ENCODE measurements around the gene SLC27A5. TPM values are rescaled to one million over a fixed set of nuclear protein-coding genes. Genes with fewer than 3 reads are reported as not detected.
A peak's percentile ranks its signal among the peaks of the same experiment; 100 is the strongest.

Gene SLC27A5
- total and polyA plus RNA-seq, 9 of the 15 experiments (the other 6 are each of a cell fraction or from before 2014, with no cell fraction given): 42.2 to 318 (median 64.7) TPM

- no peak for TF ChIP-seq E4F1 (CRISPR knock-in tag; IDR thresholded peaks at IDR 0.05; ENCODE audit: borderline replicate concordance)
- peak; percentile 91 for TF ChIP-seq HMGN3 (IDR thresholded peaks at IDR 0.05; ENCODE audit: borderline replicate concordance, extremely low read depth, insufficient read length, low read depth, low read length)
- TF ChIP-seq RB1 (IDR thresholded peaks at IDR 0.05; ENCODE audit: low read depth): peak; percentile 90
- no peak for TF ChIP-seq PCBP2 (IDR thresholded peaks at IDR 0.05; ENCODE audit: low read depth, low read length, poor library complexity, severe bottlenecking)
- peak; percentile 100 for TF ChIP-seq ZFX (CRISPR knock-in tag; IDR thresholded peaks at IDR 0.05)
- peak; percentile 86 to 94 for TF ChIP-seq MAZ (CRISPR knock-in tag; conservative IDR thresholded peaks at IDR 0.05 in 1 of 2, IDR thresholded peaks at IDR 0.05 in 1 of 2)
- peak; percentile 77 for TF ChIP-seq ZKSCAN1 (IDR thresholded peaks at IDR 0.05; ENCODE audit: low read depth, low read length)
- no peak for TF ChIP-seq MCM3 (IDR thresholded peaks at IDR 0.05)
- peak; percentile 91 for TF ChIP-seq HCFC1 (IDR thresholded peaks at IDR 0.05; ENCODE audit: low read depth, low read length)
- peak; percentile 61 to 68; a peak in 3 of 4 replicates for TF ChIP-seq ARNT (IDR thresholded peaks at IDR 0.05)
- peak; percentile 84 for TF ChIP-seq CHD1 (IDR thresholded peaks at IDR 0.05; ENCODE audit: low read length)
- TF ChIP-seq FOXK1 (CRISPR knock-in tag; IDR thresholded peaks at IDR 0.05; ENCODE audit: borderline replicate concordance): peak; percentile 94
- TF ChIP-seq ZBTB49 (CRISPR knock-in tag; IDR thresholded peaks at IDR 0.05; ENCODE audit: borderline replicate concordance): no peak
- no peak for TF ChIP-seq ZNF277 (CRISPR knock-in tag; IDR thresholded peaks at IDR 0.05; ENCODE audit: borderline replicate concordance)
- peak; percentile 79; the same call in 1 of the 2 replicates for TF ChIP-seq ZNF263 (CRISPR knock-in tag; IDR thresholded peaks at IDR 0.05; ENCODE audit: borderline replicate concordance)
- TF ChIP-seq DLX4 (CRISPR knock-in tag; IDR thresholded peaks at IDR 0.05): no peak
- TF ChIP-seq HEY1 (CRISPR knock-in tag; IDR thresholded peaks at IDR 0.05; ENCODE audit: borderline replicate concordance): no peak
- TF ChIP-seq ZNF174 (CRISPR knock-in tag; IDR thresholded peaks at IDR 0.05): no peak
- 0 out of 2 replicates have a peak, but pooled peaks have one; percentile 28 for TF ChIP-seq MED1 (CRISPR knock-in tag; IDR thresholded peaks at IDR 0.05; ENCODE audit: borderline replicate concordance)
- TF ChIP-seq NFXL1 (CRISPR knock-in tag; IDR thresholded peaks at IDR 0.05): no peak
Measured at GRCh38 chr19:58519355-58520256, 7.8 kb upstream of the SLC27A5 start, which contains the start of gene ZBTB45 (continued).

Data from K562 (cell line).